ENCODE data around the gene WFDC11.
A peak's percentile ranks its signal among the peaks of the same experiment; 100 is the strongest.

The WFDC11 gene

GRCh38 chr20:45621593-45621992 is 48.4 kb downstream of the WFDC11 start:
- DNase-seq = peak; percentile 89

GRCh38 chr20:45617591-45617990 is 52.4 kb downstream of the WFDC11 start:
- DNase-seq = no peak

- DNase-seq = no peak
Observed at GRCh38 chr20:45612314-45612713, 57.7 kb downstream of the WFDC11 start.

- no peak for DNase-seq
Observed at GRCh38 chr20:45611054-45611453, 59.0 kb downstream of the WFDC11 start.

- DNase-seq = no peak
Observed at GRCh38 chr20:45607810-45608209, 62.2 kb downstream of the WFDC11 start.
